HepG2 (cell line): ENCODE measurements around the gene IFIT3.

Experiments used
- CHD4 ChIP-seq: fragments of 200-600 bp; sonication (generic); IDR thresholded peaks from 2 replicates; pipeline ENCODE4 v1.7.0; 2017; ENCODE audit warnings: mild to moderate bottlenecking, low read length, borderline replicate concordance
- ESRRA ChIP-seq: sonication (generic); formaldehyde crosslinking; IDR thresholded peaks from 2 replicates; pipeline ENCODE4 v1.5.1; 2020; ENCODE audit warnings: mild to moderate bottlenecking, low read depth, missing genetic modification reagents
- JDP2 ChIP-seq: sonication (generic); formaldehyde crosslinking; IDR thresholded peaks from 2 replicates; pipeline ENCODE4 v1.8.1; 2022; ENCODE audit warnings: missing genetic modification reagents, borderline replicate concordance
- JUN ChIP-seq: sonication (generic); formaldehyde crosslinking; IDR thresholded peaks from 2 replicates; pipeline ENCODE4 v1.4.0; 2020; ENCODE audit warnings: mild to moderate bottlenecking, missing genetic modification reagents
- POLR2AphosphoS5 ChIP-seq: IDR thresholded peaks from 2 replicates; pipeline ENCODE4 v1.6.1; 2012; ENCODE audit warnings: low read depth, low read length
- RFX5 ChIP-seq: IDR thresholded peaks from 2 replicates; pipeline ENCODE4 v1.6.1; 2011; ENCODE audit warnings: low read depth, low read length, improper control_type of control experiment
- TF ChIP-seq, protein P1 (sequence below): IDR thresholded peaks from 2 replicates; pipeline ENCODE4 v1.6.1; 2016
- TF ChIP-seq, protein P2 (sequence below): IDR thresholded peaks from 2 replicates; pipeline ENCODE4 v1.4.0; 2020; ENCODE audit warnings: mild to moderate bottlenecking, missing genetic modification reagents

DNA sequence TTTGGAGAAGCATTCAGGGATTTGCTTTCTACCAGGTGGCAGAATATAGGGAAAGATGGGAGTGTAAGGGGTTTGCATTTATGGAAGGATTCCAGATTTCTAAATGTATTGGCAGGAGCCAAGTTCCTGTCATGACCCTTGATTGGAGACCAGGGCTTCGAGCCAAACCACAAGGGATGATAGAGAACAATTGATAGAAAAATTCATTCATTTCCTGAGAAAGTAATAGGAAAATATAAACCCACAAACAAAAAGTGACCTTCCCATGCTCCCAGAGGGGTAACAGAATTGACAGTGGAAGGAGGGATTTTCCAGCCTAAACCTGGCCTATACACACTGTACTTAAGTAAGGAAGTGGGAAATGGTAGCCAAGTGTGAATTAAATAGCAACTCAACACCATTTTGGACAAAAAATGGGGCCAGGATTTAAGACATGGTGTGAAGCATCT is 48.4 kb upstream of the IFIT3 start:
- TF ChIP-seq, protein P1, sequence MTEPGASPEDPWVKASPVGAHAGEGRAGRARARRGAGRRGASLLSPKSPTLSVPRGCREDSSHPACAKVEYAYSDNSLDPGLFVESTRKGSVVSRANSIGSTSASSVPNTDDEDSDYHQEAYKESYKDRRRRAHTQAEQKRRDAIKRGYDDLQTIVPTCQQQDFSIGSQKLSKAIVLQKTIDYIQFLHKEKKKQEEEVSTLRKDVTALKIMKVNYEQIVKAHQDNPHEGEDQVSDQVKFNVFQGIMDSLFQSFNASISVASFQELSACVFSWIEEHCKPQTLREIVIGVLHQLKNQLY (CRISPR knock-in tag): no peak
- TF ChIP-seq POLR2AphosphoS5 (no peak), RFX5 (no peak), JDP2 (CRISPR knock-in tag) (no peak), ESRRA (CRISPR knock-in tag) (no peak), CHD4 (no peak), JUN (no peak)
- TF ChIP-seq, protein P2, sequence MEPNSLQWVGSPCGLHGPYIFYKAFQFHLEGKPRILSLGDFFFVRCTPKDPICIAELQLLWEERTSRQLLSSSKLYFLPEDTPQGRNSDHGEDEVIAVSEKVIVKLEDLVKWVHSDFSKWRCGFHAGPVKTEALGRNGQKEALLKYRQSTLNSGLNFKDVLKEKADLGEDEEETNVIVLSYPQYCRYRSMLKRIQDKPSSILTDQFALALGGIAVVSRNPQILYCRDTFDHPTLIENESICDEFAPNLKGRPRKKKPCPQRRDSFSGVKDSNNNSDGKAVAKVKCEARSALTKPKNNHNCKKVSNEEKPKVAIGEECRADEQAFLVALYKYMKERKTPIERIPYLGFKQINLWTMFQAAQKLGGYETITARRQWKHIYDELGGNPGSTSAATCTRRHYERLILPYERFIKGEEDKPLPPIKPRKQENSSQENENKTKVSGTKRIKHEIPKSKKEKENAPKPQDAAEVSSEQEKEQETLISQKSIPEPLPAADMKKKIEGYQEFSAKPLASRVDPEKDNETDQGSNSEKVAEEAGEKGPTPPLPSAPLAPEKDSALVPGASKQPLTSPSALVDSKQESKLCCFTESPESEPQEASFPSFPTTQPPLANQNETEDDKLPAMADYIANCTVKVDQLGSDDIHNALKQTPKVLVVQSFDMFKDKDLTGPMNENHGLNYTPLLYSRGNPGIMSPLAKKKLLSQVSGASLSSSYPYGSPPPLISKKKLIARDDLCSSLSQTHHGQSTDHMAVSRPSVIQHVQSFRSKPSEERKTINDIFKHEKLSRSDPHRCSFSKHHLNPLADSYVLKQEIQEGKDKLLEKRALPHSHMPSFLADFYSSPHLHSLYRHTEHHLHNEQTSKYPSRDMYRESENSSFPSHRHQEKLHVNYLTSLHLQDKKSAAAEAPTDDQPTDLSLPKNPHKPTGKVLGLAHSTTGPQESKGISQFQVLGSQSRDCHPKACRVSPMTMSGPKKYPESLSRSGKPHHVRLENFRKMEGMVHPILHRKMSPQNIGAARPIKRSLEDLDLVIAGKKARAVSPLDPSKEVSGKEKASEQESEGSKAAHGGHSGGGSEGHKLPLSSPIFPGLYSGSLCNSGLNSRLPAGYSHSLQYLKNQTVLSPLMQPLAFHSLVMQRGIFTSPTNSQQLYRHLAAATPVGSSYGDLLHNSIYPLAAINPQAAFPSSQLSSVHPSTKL (CRISPR knock-in tag): no peak
